NCI-H526 treated with DMSO at 0.1 percent for 48 hours (cell line): ENCODE measurements around the gene ARHGAP31.
A peak's percentile ranks its signal among the peaks of the same experiment; 100 is the strongest.

ENCODE experiments used
- DNase-seq: peaks from one replicate; lab custom pipeline; 2025; lab: John Stamatoyannopoulos, UW

Gene ARHGAP31

DNA sequence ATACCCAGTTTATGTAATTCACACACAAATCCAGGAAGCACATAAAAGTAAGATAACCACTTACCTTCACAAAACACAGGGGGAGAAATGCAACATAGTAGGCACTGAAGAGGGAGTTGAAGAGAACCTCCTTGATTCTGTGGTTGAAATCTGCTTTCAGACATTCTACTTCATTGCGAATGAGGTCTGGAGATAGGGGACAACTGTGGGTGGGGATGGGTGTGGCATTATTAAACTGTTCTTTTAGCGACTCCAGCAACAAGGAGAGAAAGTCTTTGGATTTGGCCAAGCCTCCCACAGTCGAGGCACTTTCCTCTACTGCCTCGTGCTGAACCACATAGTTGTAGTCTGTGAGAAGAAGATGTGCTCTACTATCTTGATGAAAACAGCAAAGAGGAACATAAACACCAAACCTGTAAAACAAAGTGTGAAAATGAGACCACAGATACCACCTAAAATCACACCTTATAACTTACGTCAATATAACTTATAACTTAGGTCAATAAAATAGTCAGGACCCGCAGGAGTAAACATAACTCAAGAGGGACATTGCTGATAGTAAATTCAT lies 143.6 kb downstream of the ARHGAP31 start:
- DNase-seq, result no peak

DNA sequence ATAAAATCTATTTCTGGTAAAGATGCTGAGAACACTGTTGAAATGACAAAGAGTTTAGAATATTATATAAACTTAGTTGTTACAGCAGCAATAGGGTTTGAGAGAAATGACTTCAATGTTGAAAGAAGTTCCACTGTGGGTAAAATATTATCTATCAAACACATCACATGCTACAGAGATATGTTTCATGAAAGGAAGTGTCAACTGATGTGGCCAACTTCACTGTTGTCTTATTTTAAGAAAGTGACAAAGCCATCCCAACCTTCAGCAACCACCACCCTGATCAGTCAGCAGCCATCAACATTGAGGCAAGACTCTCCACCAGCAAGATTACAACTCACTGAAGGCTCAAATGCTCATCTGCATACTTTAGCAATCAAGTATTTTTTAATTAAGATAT lies 149.0 kb downstream of the ARHGAP31 start:
- no peak for DNase-seq

DNA sequence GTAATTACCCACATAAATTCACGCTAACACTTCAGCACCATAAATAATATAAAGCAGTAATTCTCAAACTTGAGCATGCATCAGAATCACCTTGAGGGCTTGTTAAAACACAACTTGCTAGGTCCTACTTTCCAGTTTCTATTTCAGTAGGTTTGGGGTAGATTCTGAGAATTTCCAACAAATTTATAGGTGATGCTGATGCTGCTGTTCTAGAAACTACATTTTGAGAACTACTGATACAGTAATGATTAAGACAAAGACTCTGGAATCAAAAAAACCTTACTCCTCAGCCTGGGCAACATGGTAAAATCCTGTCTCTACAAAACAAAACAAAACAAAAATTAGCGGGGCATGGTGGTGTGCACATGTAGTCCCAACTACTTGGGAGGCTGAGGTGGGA lies 150.4 kb downstream of the ARHGAP31 start:
- DNase-seq, result no peak

DNA sequence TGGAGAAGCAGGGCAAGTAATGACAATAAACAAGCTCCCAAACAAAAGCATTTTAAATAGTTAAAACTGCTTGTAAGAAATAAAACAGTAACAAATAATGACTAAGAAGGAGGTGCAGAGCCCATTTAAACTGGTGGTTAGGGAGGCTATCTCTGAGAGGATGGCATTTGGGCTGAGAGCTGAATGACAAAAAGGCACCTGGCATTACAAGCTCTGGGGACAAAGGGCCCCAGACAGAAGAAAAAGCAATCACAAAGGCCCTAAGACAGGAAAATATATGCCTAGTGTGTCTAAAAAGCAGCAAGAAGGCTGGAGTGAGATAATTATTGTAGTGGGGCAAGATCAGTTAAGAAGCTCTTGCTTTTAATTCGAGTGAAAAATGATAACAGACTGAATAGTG lies 159.6 kb downstream of the ARHGAP31 start:
- no peak for DNase-seq

DNA sequence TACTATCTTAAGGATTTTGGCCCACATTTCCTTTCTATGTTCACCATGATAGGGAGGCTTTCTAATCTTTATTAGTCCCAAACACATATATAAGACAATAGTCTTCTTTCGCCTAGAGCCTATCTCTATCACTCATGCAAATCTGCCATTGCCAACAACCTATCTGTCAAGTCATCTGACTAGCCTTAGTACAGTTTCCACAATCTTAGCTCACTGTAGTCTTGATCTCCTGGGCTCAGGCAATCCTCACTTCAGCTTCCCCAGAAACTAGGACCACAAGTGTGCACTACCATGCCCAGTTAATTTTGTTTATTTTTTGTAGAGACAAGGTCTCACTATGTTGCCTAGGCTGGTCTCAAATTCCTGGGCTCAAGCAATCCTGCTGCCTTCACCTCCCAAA lies 162.3 kb downstream of the ARHGAP31 start:
- DNase-seq, result no peak

DNA sequence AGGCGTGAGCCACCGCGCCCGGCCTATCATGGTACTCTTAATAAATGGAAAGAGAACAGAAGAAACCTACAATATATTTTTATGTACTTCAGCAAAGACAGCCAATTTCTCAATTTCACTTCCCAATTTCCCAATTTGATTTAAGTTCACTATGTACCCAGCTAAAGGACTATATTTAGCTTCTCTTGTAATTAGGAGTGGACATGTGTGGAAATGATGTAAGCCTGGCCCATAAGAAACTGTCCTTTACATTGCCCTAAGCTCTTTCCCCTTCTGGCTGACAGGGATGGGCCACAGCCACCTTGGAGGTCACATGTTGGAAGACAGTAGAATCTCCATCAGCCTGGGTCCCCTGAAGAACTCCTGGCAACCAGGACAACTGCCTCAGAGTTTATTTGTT lies 163.1 kb downstream of the ARHGAP31 start:
- DNase-seq, result no peak

DNA sequence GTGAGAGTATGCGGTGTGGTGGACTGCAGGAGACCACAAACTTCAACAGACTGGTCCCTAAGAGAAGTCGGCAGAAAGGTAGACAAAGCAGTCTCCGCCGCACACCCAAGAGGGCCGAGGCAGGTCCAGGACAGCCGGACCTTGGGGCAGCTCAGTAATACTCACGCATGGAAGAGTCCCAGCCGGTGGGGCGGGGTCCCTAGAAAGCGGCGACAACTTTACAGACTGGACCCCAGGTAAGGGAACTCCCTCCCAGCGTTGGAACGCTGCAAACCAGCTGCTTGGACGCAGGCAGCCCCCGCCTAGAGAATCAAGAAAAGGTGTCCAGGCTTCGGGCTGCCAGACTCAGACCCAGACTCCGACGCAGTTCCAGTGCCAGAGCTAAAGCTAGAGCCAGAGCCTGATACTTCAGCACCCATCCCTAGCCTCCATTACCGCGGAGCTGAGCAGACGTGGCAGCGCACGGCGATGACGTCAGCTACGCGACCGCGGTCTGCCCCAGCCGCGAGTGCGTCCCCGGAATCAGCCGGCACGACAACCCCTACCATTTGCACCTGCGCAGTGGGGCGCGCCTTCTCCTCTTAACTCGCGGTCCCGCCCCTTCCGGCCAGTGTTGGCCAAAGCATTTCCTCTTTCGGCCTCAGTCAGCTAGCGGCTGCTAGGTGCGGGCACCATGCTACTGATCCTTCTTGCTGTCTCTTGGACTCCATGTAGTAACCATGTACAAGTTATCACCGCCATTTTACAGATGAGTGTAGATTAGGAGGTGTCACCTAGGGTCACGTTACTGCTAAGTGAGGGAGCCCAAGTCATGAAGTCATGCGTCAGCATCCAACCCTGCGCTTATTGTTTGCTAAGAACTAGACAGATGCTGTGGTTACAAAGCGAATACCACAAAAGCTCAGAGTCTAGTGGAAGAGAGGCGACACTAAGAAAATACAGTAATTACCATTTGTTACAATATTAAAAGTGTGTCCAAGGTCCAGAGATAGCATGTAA lies 169.3 kb downstream of the ARHGAP31 start, which contains the start of gene TMEM39A:
TMEM39A (minus strand) TSS at position 445 of the 999 bp plus-strand sequence. CDS start 1,541 bp downstream, outside the sequence.
- DNase-seq, result peak; percentile 86

DNA sequence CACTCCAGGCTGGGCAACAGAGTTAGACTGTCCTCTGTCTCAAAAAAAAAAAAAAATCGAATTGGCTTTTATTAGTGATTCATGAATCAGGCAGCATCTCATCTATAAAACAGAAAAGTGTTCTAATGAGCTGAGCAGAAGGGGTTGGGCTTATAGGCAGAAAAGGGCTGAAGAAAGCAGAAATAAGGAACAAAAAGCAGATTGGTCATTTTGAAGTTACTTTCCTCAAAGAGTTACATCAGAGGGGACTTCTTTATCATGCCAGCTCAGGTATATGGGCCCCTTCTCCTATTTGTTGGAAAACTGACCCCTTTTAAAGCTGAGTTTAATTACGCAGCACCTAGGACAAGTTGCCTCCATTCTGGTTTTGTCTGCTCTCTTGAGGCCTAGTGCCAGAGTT lies 173.9 kb downstream of the ARHGAP31 start:
- DNase-seq, result no peak

DNA sequence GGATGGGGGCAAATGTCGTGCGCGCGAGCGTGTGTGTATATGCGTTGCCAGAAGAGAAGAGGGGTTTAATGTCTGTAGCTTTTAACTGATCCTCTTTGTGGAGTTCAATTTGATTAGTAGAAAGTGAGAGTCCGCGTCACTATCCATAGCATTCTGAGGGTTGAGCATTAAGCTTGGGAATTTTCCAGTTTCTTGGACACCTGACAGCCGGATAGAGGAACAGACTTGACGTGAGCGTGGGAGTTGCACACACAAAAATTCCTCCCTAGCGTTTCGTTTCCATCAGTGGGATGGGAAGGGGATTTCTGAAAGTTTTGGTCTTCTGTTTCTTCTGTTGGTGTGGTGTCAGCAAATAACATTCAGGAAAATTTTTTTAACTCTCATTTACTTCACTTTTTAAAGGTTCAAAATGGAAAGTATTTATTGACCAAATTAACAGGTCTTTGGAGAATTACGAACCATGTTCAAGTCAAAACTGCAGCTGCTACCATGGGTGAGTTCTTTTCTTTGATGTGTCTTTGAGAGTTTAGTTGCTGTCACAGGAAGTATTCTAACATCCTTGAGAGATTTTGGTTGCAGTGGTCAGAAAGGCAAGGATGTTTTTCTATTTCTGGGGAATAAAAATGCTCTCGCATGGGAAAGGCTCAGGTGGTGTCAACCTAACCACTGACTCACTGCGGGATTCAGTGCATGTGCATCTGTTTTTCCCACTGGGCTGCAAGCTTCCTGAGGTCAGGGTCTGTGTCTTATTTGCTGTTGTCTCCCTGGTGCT lies 175.4 kb downstream of the ARHGAP31 start:
- DNase-seq, result peak; percentile 1
